H9 (cell line): ENCODE measurements around the gene SST. TPM values are rescaled to one million over a fixed set of nuclear protein-coding genes. Genes with fewer than 3 reads are reported as not detected.

Source experiments
- DNase-seq: peaks from one replicate; pipeline ENCODE4 v3.0.0-alpha.2; 2017
- H2AFZ ChIP-seq: one replicate; pipeline ENCODE4 v1.6.1; 2013; ENCODE audit warnings: mild to moderate bottlenecking, low read length, control low read depth, moderate library complexity
- H2AK5ac ChIP-seq: 2 replicates; pipeline ENCODE4 v1.6.1; 2013; ENCODE audit warnings: low read length, control low read depth, mixed read lengths; ENCODE audit not compliant: insufficient read length
- H2BK120ac ChIP-seq: one replicate; pipeline ENCODE4 v1.6.1; 2013; ENCODE audit warnings: low read depth, mild to moderate bottlenecking, low read length, control low read depth, inconsistent platforms; ENCODE audit not compliant: poor library complexity, severe bottlenecking
- H2BK12ac ChIP-seq: 2 replicates; pipeline ENCODE4 v1.6.1; 2013; ENCODE audit warnings: low read length, control low read depth, mixed read lengths, low read depth; ENCODE audit not compliant: insufficient read length
- H2BK15ac ChIP-seq: 2 replicates; pipeline ENCODE4 v1.6.1; 2013; ENCODE audit warnings: low read depth, low read length, control low read depth
- H2BK20ac ChIP-seq: one replicate; pipeline ENCODE4 v1.6.1; 2013; ENCODE audit warnings: low read depth, mild to moderate bottlenecking, low read length, control low read depth, inconsistent platforms; ENCODE audit not compliant: poor library complexity, severe bottlenecking
- H2BK5ac ChIP-seq: 2 replicates; pipeline ENCODE4 v1.6.1; 2013; ENCODE audit warnings: low read length, control low read depth, mixed read lengths; ENCODE audit not compliant: insufficient read length
- H3K14ac ChIP-seq: 2 replicates; pipeline ENCODE4 v1.6.1; 2013; ENCODE audit warnings: low read length, control low read depth; ENCODE audit not compliant: insufficient read depth
- H3K18ac ChIP-seq: 2 replicates; pipeline ENCODE4 v1.6.1; 2013; ENCODE audit warnings: low read depth, mild to moderate bottlenecking, mixed read lengths, low read length, control low read depth; ENCODE audit not compliant: insufficient read length
- H3K23ac ChIP-seq: 2 replicates; pipeline ENCODE4 v1.6.1; 2013; ENCODE audit warnings: low read length, control low read depth, mixed read lengths, low read depth; ENCODE audit not compliant: insufficient read length
- H3K23me2 ChIP-seq: 2 replicates; pipeline ENCODE4 v1.6.1; 2013; ENCODE audit warnings: low read depth, mild to moderate bottlenecking, mixed read lengths, low read length, control low read depth; ENCODE audit not compliant: insufficient read length, poor library complexity, severe bottlenecking
- H3K27ac ChIP-seq: 2 replicates; pipeline ENCODE4 v1.5.1; 2013; ENCODE audit warnings: low read length, control low read depth, mixed read lengths, low read depth; ENCODE audit not compliant: insufficient read length
- H3K27me3 ChIP-seq: 2 replicates; pipeline ENCODE4 v1.6.1; 2013; ENCODE audit warnings: low read length, control low read depth, inconsistent platforms; ENCODE audit not compliant: insufficient read depth
- H3K4ac ChIP-seq: 2 replicates; pipeline ENCODE4 v1.6.1; 2013; ENCODE audit warnings: low read depth, mild to moderate bottlenecking, control low read depth, inconsistent platforms, low read length, moderate library complexity
- H3K4me1 ChIP-seq: 2 replicates; pipeline ENCODE4 v1.6.1; 2013; ENCODE audit warnings: low read length, control low read depth, inconsistent platforms; ENCODE audit not compliant: insufficient read depth
- H3K4me2 ChIP-seq: 2 replicates; pipeline ENCODE4 v1.6.1; 2013; ENCODE audit warnings: low read length, control low read depth, mixed read lengths; ENCODE audit not compliant: insufficient read length, insufficient read depth
- H3K56ac ChIP-seq: 2 replicates; pipeline ENCODE4 v1.6.1; 2013; ENCODE audit warnings: low read depth, mild to moderate bottlenecking, mixed read lengths, low read length, control low read depth; ENCODE audit not compliant: insufficient read length
- H3K79me1 ChIP-seq: 2 replicates; pipeline ENCODE4 v1.6.1; 2013; ENCODE audit warnings: low read depth, mild to moderate bottlenecking, moderate library complexity, low read length, control low read depth, inconsistent platforms; ENCODE audit not compliant: insufficient read depth, poor library complexity, severe bottlenecking
- H3K79me2 ChIP-seq: 2 replicates; pipeline ENCODE4 v1.6.1; 2013; ENCODE audit warnings: low read length, control low read depth, inconsistent platforms; ENCODE audit not compliant: insufficient read depth
- H3K9ac ChIP-seq: 2 replicates; pipeline ENCODE4 v1.6.1; 2013; ENCODE audit warnings: low read length, control low read depth, mixed read lengths; ENCODE audit not compliant: insufficient read length; ENCODE audit errors: extremely low read depth
- H3K9me3 ChIP-seq: one replicate; pipeline ENCODE4 v1.6.1; 2013; ENCODE audit warnings: low read depth, low read length, inconsistent platforms; ENCODE audit not compliant: control insufficient read depth
- H3T11ph ChIP-seq: one replicate; pipeline ENCODE4 v1.6.1; 2013; ENCODE audit warnings: mild to moderate bottlenecking, low read length, control low read depth, inconsistent platforms
- H4K20me1 ChIP-seq: one replicate; pipeline ENCODE4 v1.6.1; 2013; ENCODE audit not compliant: control insufficient read depth, insufficient read length, insufficient read depth
- H4K5ac ChIP-seq: 2 replicates; pipeline ENCODE4 v1.6.1; 2013; ENCODE audit warnings: low read depth, mild to moderate bottlenecking, mixed read lengths, low read length, control low read depth; ENCODE audit not compliant: insufficient read length
- H4K8ac ChIP-seq: replicated peaks from 2 replicates; pipeline ENCODE4 v1.6.1; 2013; ENCODE audit warnings: low read length, control low read depth, mixed read lengths, low read depth; ENCODE audit not compliant: insufficient read length
- H4K91ac ChIP-seq: 2 replicates; pipeline ENCODE4 v1.6.1; 2013; ENCODE audit warnings: low read depth, mild to moderate bottlenecking, moderate library complexity, mixed read lengths, low read length, control low read depth; ENCODE audit not compliant: insufficient read length
- H3K27ac Mint-ChIP-seq, 3 experiments: 2 replicates in 2 of 3; 3 replicates in 1 of 3; pipeline ENCODE4 v1.8.0; 2020 to 2021; ENCODE audit warnings: mixed read lengths in 3 of 3, mild to moderate bottlenecking in 1 of 3, moderate library complexity in 1 of 3
- H3K27me3 Mint-ChIP-seq: 2 replicates; pipeline ENCODE4 v1.8.0; 2021; ENCODE audit warnings: low read depth, mild to moderate bottlenecking, moderate library complexity, mixed read lengths
- H3K36me3 Mint-ChIP-seq, 3 experiments: 2 replicates in 2 of 3; 3 replicates in 1 of 3; pipeline ENCODE4 v1.8.0; 2020 to 2021; ENCODE audit warnings: low read depth in 3 of 3, mixed read lengths in 3 of 3; ENCODE audit not compliant: insufficient read depth in 1 of 3
- H3K4me1 Mint-ChIP-seq, 2 experiments: 2 replicates each; pipeline ENCODE4 v1.8.0; 2020; ENCODE audit warnings: mixed read lengths in 2 of 2
- H3K4me3 Mint-ChIP-seq, 2 experiments: 2 replicates in 1 of 2; 3 replicates in 1 of 2; pipeline ENCODE4 v1.8.0; 2020 to 2021; ENCODE audit warnings: mild to moderate bottlenecking in 2 of 2, mixed read lengths in 2 of 2, moderate library complexity in 1 of 2
- H3K9me3 Mint-ChIP-seq, 2 experiments: 2 replicates in 1 of 2; 3 replicates in 1 of 2; pipeline ENCODE4 v1.8.0; 2020; ENCODE audit warnings: mild to moderate bottlenecking in 2 of 2, mixed read lengths in 2 of 2, moderate library complexity in 1 of 2
- CTCF ChIP-seq: fragments of 200-600 bp; sonication (generic); conservative IDR thresholded peaks from 3 replicates; pipeline ENCODE4 v1.8.0; 2021; ENCODE audit warnings: antibody characterized with exemption, mild to moderate bottlenecking
- WGBS: extraction: QIAGEN DNeasy Blood & Tissue Kit; methylation state at CpG from one replicate; pipeline ENCODE4 v1.1.7; 2013; ENCODE audit warnings: missing lambda C conversion rate, low lambda C conversion rate, mixed read lengths; ENCODE audit not compliant: insufficient read length; ENCODE audit errors: extremely low coverage; 5-methylcytosine and 5-hydroxymethylcytosine counted together
- total RNA-seq: library from RNA; stranded (reverse); gene quantifications from 2 replicates; pipeline ENCODE4 v1.2.1, GENCODE V29; 2021

SST gene
- total RNA-seq, 1 experiment from 2014 or later, result not detected

- Histone ChIP-seq H3K4ac (no peak overlapping the region), H3K56ac (no peak overlapping the region), H3K79me2 (no peaks in the 10 kb centered on the region), H3K23me2 (no peaks in the 10 kb centered on the region), H2BK5ac (no peak overlapping the region), H3K18ac (no peak overlapping the region), H3K4me1 (peaks cover 13% of the 10 kb centered on the region; the same call in 1 of the 2 replicates), H2AFZ (no peak overlapping the region), H4K91ac (no peak overlapping the region), H4K8ac (no peak overlapping the region), H2BK15ac (no peak overlapping the region), H2BK12ac (no peak overlapping the region), H3K14ac (no peak overlapping the region), H2BK120ac (no peak overlapping the region), H3K4me2 (no peak overlapping the region), H3T11ph (no peak overlapping the region), H3K9me3 (no peaks in the 10 kb centered on the region), H2BK20ac (no peak overlapping the region), H3K9ac (no peak overlapping the region), H2AK5ac (no peak overlapping the region), H3K27ac (no peak overlapping the region), H3K79me1 (no peaks in the 10 kb centered on the region), H3K23ac (no peak overlapping the region), H4K5ac (no peak overlapping the region), H3K27me3 (peaks cover 27% of the 10 kb centered on the region), H4K20me1 (no peaks in the 10 kb centered on the region)
- Mint-ChIP-seq H3K9me3 (no peaks in the 10 kb centered on the region; a peak in 1 of 5 replicates), H3K4me3 (no peak overlapping the region), H3K36me3 (no peaks in the 10 kb centered on the region; a peak in 2 of 7 replicates), H3K27me3 (peaks cover 74% of the 10 kb centered on the region), H3K27ac (no peak overlapping the region), H3K4me1 (peaks cover 32 to 43% of the 10 kb centered on the region in 2 experiments)
- no peak for TF ChIP-seq CTCF
- DNase-seq, result no peak
- WGBS, result no CpG with 5 or more reads among the region's 2 CpGs
Observed at GRCh38 chr3:187621881-187622280, 48.3 kb downstream of the SST start.
